Endometrium (tissue), 2 donors: ENCODE data around the gene SBNO2.

Experiments
- FAIRE-seq: peaks from 2 replicates; lab custom pipeline; 2012; peaks lifted over from hg19 to GRCh38; lab: Jason Lieb, UNC
- donor health status: control.
- donor health status: control.

The SBNO2 gene

DNA sequence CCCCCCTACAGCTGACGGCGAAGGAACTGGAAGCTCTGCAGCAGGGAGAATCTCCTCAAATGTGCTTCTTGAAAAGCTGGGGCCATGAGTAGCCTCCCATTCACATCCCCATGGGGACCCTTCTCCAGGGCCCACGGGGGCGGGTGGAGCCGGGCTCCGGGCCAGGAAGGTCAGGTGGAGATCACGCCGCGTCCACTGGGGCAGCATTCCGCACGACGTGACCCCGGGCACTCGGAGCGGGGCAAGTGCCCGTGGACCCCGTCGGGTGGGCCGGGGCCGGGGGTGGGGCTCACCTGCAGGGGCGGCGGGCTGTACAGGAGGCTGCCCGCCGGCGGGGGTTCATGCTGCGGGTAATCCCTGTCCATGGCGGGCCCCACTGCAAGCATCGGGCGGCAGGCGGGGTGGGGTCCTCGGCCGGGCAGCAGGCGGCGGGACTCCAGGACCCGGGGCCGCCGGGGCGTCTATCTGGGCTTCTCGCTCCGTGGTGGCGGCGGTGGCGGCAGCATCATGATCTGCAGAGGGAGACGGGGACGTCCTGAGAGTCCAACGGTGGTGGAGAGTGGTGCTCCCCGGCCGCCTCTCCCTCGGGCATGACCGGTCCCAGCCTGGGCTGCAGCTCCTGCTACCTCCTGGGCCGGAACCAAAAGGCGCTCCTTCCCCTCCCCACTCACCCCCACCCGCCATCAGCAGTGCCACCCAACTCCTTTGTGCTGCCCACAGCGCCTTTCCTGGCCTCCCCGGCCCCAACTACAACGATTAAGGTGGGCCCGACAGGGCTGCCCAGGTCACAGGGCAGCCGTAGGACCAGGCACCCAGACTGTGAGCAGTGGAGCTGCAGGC lies 20.0 kb downstream of the SBNO2 start:
- FAIRE-seq = no peak

- no peak for FAIRE-seq
Observed at GRCh38 chr19:1151917-1152587, 22.0 kb downstream of the SBNO2 start.

GRCh38 chr19:1151037-1151724 lies 22.9 kb downstream of the SBNO2 start:
- FAIRE-seq = no peak

- no peak for FAIRE-seq
Observed at GRCh38 chr19:1150333-1151036, 23.6 kb downstream of the SBNO2 start.

- no peak for FAIRE-seq
Observed at GRCh38 chr19:1149259-1150045, 24.6 kb downstream of the SBNO2 start.

DNA sequence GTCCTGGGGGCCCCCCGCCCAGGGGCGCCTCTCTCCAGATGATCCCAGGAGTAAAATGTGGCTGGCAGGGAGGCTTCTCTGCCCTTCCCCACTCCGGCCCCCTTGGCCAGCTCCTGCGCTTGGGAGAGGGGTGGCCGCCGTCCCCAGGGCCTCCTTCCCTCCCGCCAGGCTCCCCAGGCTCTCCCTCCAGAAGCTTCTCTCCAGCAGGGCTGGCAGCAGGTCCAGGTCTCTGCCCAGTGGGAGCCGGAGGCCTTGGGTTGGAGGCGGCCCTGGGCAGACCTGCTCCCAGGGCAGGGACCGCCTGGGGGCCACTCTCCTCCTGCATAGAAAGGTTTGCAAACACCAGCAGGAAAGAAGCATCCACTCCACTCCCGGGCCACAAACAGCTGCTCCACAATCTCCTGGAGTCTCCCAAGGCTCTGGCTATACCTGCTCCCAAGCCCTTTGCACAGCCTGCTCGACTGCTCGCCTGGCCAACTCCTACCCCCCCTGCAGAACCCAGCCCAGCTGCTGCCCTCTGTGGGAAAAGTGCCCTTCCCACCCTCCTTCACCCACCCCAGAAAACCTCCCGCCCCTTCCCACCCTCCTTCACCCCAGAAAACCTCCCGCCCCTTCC lies 26.0 kb downstream of the SBNO2 start:
- no peak for FAIRE-seq

DNA sequence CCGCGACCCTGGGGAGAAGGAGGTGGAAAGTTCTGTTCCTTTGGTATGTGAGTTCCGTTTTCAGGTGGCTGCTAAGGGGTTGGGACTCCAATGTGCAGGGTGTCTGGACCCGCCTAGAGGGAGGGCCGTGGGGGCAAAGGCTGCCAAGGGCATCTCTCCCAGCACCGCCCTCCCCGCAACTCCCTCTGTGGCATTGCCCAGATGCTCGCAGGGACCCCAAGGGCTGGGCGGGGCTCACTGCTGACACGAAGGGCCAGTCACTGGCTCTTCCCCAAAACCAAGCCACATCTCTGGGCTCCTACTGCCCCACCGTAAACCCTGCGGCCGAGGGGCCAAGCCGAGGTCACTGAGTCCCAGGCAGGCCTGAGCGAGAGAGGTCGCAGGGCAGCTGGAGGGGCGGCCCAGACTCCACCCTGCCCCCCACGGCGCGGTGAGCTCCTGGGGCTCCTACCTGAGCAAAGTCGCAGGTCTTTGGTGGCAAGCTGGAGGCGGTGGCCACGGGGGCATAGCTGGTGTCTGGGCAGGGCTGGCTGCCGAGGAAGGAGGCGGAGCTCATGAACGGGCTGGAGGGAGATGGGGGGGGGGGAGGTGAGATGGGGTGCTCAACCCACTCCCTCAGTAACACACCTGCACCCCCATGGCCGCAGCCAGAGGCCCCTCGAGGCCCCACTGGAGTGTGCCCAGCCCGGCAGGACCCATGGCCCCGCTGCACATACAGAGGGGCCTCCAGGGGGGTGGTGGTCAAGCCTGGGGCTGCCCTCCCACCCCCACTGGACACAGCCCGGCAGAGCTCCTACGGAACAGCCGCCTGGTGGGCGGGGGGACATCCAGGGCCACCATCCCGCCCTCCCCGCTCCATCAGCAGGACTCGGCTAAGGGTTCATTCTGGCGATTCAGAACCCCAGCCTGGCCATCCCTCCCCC lies 26.9 kb downstream of the SBNO2 start:
- FAIRE-seq = no peak

DNA sequence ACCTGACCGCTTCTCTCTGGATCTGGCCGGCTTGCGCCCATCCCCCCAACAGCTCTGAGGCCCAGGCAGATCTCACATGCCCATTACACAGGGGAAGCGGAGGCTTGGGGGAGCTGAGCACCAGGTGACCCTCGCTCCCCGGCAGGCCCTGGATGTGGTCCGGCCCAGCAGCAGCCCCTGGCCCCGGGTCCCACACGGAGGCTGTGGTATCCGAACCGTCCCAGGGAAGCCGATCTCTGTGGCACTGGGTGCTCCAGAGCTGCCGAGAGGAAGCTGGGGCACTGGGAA lies 27.7 kb downstream of the SBNO2 start:
- no peak for FAIRE-seq

DNA sequence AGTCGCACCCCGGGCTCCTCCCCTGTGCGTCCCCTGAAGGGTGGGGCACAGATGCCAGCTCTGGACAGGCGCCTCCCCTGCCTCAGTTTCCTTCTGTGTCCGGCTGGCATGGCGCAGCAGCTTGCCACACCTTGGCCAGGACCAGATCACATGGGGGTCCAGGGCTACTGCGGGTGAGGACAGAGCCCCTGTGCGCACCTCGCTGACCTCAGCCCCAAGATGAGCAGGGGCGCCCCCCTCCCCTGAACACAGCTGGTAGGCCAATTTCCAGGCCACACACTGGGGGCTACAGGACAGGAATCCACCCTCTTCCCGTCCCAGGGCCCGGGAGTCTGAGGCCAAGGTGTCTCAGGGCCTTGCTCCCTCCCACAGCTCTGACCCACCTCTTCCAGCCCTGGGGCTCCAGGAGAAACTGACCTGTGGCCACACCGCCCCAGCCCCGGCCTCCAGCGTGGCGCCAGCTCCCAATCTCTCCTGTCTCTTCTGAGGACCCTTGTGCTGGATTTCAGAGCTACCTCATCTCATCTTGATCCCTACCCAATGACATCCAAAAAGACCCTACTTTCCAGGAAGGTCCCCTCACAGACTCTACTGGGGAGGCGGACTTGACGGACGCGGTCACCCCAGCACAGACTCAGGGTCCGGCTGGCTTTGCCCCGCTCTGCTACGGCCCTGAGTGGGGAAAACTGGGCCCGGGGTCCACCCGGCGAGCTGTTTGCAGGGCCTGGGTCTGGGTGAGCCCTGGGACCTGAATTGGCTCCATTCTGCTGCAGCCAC lies 28.2 kb downstream of the SBNO2 start:
- no peak for FAIRE-seq

- no peak for FAIRE-seq
Observed at GRCh38 chr19:1144741-1145140, 29.3 kb downstream of the SBNO2 start.

DNA sequence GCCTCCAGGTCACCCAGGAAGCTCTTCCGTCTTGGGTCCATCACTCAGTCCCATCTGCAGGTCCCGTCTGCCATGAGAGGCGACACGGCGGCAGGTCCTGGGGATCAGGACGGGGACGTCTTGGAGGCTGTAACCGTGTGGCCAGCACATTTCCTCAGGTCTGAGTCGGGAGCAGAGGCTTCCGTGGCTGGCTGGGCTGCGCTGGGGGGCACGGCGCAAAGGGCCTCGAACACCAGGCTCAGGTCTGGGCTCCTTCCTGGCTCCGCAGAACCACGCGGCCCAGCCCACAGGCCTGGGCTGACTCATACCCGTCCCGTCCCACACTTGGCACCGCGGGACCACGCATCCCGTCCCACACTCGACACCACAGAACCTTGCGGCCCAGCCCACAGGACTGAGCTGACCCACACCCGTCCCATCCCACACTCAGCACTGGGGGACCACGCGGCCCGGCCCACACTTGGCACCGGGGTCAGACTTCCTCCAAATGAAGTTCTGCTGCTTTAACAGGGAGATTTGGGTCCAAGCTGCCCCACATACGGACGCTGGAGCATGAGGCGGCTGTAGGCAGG lies 30.2 kb downstream of the SBNO2 start:
- FAIRE-seq = no peak

GRCh38 chr19:1141944-1142343 lies 32.1 kb downstream of the SBNO2 start:
- FAIRE-seq = no peak

DNA sequence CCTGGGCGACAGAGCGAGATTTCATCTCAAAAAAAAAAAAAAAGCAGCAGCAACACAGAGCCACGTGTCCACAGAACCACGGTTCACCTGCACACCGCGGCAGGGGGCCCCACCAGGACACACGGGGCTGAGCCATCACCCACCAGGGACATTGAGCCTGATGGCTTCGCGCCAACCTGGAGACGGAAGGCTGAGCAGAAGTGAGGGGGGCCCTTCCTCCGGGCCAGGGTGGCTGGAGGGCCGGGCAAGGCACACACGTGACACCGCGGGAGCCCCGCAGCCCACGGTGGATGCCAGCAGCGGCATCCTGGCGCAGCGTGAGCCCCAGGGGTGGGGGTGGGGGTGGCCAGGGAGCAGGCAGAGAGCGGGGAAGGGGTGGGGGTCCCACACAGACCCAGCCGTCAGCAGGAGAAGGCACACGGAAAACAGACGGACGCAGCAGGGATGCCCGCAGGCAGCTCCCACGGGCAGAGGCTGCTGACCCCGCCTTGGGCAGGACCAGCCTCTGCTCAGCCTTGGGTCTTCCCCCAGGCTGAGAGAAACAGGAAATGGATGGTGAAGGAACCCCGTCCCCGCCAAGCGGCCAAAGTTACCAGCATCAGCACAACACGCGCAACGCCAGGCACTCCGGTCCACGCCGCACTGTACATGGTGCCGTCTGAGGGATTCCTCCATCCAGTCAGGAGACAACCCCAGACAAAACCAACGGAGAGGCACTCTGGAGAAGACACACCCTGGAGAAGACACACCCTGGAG lies 33.6 kb downstream of the SBNO2 start:
- no peak for FAIRE-seq

DNA sequence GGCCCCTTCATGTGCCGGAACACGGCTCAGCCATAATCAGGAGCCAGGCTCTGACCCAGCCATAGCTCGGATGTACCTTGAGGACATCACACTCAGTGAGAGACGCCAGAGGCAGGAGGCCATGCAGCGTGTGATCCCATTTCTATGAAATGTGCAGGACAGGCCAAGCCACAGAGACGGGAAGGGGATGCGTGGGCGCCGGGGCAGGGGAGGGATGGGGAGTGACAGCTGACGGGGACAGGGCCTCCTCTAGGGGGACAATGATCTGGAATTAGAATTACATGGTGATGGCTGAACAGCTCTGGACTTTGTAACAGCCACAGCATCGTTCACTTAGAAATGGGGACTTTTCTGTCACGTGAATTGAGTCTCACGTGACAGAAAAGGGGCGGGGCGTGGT lies 34.9 kb downstream of the SBNO2 start:
- FAIRE-seq = no peak

DNA sequence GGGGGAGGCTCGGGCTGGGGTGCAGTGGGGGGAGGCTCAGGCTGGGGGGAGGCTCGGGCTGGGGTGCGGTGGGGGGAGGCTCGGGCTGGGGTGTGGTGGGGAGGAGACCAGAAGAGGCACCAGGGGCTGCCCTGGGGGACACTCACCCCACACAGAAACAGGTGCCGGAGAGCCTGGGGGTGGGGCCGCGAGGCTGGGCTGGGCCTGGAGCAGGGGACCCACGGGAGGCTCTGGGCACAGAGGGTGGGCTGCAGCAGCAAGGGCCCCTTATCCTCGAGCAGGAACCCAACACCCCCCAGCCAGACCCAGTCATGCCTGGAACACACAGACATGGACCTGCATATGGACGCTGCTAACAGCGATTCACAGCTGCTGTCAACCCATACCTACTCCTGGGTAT lies 35.9 kb downstream of the SBNO2 start:
- no peak for FAIRE-seq

DNA sequence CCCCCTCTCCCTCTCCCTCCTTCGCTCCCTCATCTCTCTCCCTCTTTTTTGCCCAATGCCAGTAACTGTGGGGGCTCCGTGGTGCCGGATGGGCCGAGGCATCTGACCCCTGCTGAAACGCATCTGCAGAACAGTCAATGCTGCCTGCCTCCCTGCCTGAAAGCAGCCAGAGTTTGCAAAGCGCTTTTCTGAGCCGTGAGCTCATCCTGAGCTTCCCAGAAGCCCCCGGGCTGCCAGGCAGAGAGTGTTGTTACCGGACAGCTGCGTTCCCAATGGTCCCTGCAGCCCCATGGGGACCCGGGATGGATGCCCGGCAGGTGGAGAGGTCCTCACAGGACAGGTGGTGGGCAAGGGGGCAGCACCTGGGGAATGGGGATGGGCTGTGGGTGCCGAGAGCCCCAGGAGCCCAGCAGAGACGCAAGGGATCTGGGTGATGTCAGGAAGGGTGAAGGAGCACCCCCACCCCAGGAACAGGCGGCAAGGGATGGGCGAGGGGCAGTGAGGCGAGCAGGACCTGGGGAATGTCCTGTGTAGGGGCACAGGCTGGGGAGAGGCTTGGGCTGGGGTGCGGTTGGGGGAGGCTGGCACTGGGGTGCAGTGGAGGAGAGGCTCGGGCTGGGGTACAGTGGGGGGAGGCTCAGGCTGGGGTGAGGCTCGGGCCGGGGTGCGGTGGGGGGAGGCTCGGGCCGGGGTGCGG lies 37.3 kb downstream of the SBNO2 start:
- FAIRE-seq = no peak

DNA sequence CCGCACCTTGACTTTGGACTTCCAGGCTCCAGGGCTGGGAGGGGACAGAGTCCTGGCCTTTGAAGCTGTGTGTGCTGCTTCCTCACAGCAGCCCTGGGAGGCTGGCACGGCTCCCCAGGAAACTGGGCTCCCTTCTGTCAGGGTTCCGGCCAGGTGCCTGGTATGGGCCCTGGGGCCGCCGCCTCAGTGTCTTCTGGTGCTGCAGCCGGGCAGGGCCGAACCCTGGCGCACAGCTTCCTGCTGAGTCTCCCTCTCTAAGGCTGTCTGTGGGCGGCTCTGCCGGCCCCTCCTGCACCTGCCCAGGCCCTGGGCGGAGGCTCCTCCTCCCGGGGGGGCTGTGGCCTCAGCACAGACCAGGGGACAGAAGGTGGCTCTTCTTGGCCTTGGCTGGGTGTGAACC lies 37.9 kb downstream of the SBNO2 start:
- no peak for FAIRE-seq

DNA sequence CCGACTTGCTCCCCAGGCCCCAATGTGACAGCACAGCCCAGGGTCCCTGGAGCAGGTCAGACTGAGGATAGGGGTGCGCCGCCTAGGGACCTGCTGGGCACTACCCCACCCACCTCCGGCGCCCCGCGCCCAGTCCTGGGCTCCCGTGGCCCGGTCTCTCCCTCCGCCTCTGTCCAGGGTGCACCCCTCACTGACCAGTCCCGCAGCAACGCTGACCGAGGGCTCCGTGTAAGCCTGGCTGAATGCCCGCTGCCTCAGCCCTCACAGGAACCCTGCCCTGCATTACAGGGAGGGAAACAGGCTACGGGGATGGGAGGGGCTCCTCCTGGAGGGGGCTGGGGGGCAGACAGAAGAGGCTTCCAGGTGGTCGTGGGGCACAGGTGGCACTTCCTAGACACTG lies 38.6 kb downstream of the SBNO2 start:
- FAIRE-seq = no peak
